Smooth muscle cell (in vitro differentiated cells): ENCODE data around the gene SLC13A2. TPM values are rescaled to one million over a fixed set of nuclear protein-coding genes. Genes with fewer than 3 reads are reported as not detected.

Experiments
- DNase-seq: peaks from one replicate; lab custom pipeline; 2025; ENCODE audit not compliant: unreplicated experiment; lab: John Stamatoyannopoulos, UW
- H2AFZ ChIP-seq: fragments of 200-600 bp; sonication (generic); 2 replicates; pipeline ENCODE4 v1.6.0; 2016; ENCODE audit warnings: antibody characterized with exemption, low read depth, mild to moderate bottlenecking
- H3F3A ChIP-seq: fragments of 200-600 bp; sonication (generic); 2 replicates; pipeline ENCODE4 v1.6.0; 2017; ENCODE audit warnings: antibody characterized with exemption, low read depth
- H3K27ac ChIP-seq: fragments of 200-600 bp; sonication (generic); 2 replicates; pipeline ENCODE4 v1.5.1; 2016; ENCODE audit warnings: low read depth, mild to moderate bottlenecking
- H3K27me3 ChIP-seq: fragments of 200-600 bp; sonication (generic); 2 replicates; pipeline ENCODE4 v1.6.1; 2016; ENCODE audit warnings: low read depth, mild to moderate bottlenecking
- H3K36me3 ChIP-seq: fragments of 200-600 bp; sonication (generic); 2 replicates; pipeline ENCODE4 v1.5.1; 2016; ENCODE audit warnings: low read depth
- H3K4me1 ChIP-seq: fragments of 200-600 bp; sonication (generic); 2 replicates; pipeline ENCODE4 v1.5.1; 2016; ENCODE audit warnings: low read depth
- H3K4me2 ChIP-seq: fragments of 200-600 bp; sonication (generic); 2 replicates; pipeline ENCODE4 v1.6.0; 2016; ENCODE audit warnings: mild to moderate bottlenecking
- H3K4me3 ChIP-seq: fragments of 200-600 bp; sonication (generic); 2 replicates; pipeline ENCODE4 v1.5.1; 2016; ENCODE audit warnings: mild to moderate bottlenecking
- H3K79me2 ChIP-seq: fragments of 200-600 bp; sonication (generic); 2 replicates; pipeline ENCODE4 v1.6.0; 2016; ENCODE audit warnings: low read depth, mild to moderate bottlenecking
- H3K9ac ChIP-seq: fragments of 200-600 bp; sonication (generic); 2 replicates; pipeline ENCODE4 v1.6.0; 2016; ENCODE audit warnings: low read depth
- H3K9me3 ChIP-seq: fragments of 200-600 bp; sonication (generic); replicated peaks from 2 replicates; pipeline ENCODE4 v1.5.1; 2016; ENCODE audit warnings: low read depth
- H4K20me1 ChIP-seq: fragments of 200-600 bp; sonication (generic); 2 replicates; pipeline ENCODE4 v1.6.0; 2016; ENCODE audit warnings: low read depth
- WGBS: methylation state at CpG from one replicate; pipeline ENCODE4 v1.1.7; 2016; ENCODE audit warnings: low lambda C conversion rate; 5-methylcytosine and 5-hydroxymethylcytosine counted together
- polyA plus RNA-seq: library from polyadenylated mRNA; unstranded; fragments of >200 nt; fragmentation: Nextera tagmentation; extraction: Ambion mirVana; gene quantifications from 2 replicates; pipeline ENCODE4 v1.2.1, GENCODE V29; 2016
- total RNA-seq: library from RNA; depleted of rRNA; stranded (reverse); fragments of >200 nt; gene quantifications from 2 replicates; pipeline ENCODE4 v1.2.3, GENCODE V29; 2014
- TF ChIP-seq, protein P1 (sequence below): fragments of 200-600 bp; sonication (generic); IDR thresholded peaks from 2 replicates; pipeline ENCODE4 v1.5.1; 2017; ENCODE audit warnings: borderline replicate concordance, mild to moderate bottlenecking, antibody characterized with exemption; ENCODE audit not compliant: insufficient read depth, poor library complexity, severe bottlenecking

SLC13A2 gene
- total and polyA plus RNA-seq, 2 experiments from 2014 or later: not detected

DNA sequence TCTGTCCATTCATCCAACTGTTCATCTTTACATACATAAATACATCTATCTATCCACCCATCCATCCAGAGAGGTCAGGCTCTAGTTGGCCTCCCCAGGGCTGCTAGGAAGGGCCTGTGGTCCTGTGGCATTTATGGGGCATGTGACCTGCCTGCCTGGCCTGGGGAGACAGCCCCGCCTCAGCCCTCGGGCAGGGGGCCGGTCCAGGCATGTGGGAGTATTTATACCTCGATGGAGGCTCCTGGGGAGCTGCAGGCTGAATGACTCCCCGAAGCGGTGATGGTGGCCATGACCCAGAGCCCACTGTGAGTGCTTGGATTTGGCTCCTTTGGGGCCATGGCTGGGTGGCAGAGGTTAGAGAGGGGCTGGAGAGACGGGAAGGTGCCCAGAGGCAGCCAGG, 40.0 kb downstream of the SLC13A2 start:
- Histone ChIP-seq H3K4me3 (no peak overlapping the region), H3F3A (no peaks in the 10 kb centered on the region), H3K27ac (no peak overlapping the region), H3K4me2 (no peak overlapping the region), H3K9me3 (no peaks in the 10 kb centered on the region), H3K27me3 (peaks cover 7% of the 10 kb centered on the region), H4K20me1 (no peaks in the 10 kb centered on the region), H3K36me3 (no peaks in the 10 kb centered on the region), H3K79me2 (no peaks in the 10 kb centered on the region), H2AFZ (no peak overlapping the region), H3K9ac (no peak overlapping the region), H3K4me1 (no peaks in the 10 kb centered on the region)
- DNase-seq: no peak
- WGBS: 81% methylated on average over 7 of the region's 7 CpGs
- TF ChIP-seq, protein P1, sequence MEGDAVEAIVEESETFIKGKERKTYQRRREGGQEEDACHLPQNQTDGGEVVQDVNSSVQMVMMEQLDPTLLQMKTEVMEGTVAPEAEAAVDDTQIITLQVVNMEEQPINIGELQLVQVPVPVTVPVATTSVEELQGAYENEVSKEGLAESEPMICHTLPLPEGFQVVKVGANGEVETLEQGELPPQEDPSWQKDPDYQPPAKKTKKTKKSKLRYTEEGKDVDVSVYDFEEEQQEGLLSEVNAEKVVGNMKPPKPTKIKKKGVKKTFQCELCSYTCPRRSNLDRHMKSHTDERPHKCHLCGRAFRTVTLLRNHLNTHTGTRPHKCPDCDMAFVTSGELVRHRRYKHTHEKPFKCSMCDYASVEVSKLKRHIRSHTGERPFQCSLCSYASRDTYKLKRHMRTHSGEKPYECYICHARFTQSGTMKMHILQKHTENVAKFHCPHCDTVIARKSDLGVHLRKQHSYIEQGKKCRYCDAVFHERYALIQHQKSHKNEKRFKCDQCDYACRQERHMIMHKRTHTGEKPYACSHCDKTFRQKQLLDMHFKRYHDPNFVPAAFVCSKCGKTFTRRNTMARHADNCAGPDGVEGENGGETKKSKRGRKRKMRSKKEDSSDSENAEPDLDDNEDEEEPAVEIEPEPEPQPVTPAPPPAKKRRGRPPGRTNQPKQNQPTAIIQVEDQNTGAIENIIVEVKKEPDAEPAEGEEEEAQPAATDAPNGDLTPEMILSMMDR: no peak

DNA sequence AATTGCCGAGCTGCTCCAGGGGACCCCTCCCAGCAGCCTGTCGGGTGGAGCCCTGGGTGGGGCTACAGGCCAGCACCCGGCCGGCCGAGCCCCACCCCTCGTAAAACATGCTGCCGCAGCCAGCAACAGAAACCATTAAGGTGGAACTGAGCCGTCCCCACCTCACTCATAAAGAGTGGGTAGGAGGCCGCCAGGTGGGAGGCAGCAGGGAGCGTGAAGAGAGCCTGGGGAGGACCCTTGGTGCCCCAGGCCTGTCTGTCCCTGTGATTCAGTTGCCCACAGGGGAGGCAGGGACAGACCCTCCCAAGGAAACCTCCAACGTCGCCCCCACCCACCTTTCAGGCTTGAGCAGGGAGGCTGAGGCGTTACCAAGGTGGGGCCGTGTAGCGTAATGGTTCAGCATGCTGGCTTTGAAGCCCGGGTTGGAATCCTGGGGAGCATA, 41.1 kb downstream of the SLC13A2 start:
- no peak overlapping the region for H3K27ac ChIP-seq

DNA sequence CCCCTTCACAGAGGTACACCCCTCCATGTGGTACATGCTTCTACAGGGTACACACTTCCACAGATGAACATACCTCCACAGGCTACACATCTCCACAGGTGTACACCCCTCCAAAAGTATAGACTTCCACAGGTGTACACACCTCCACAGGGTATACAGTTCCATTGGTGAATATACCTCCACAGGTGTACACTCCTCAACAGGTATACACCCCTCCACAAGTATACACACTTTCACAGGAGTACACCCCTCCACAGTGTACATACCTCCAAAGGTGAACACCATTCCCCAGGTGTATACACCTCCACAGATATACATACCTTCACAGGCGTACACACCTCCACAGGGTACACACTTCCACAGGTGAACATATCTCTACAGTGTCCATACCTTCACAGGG, 42.1 kb downstream of the SLC13A2 start:
- peaks cover 7% of the 10 kb centered on the region for H3K27me3 ChIP-seq
- no peaks in the 10 kb centered on the region for H4K20me1 ChIP-seq
- no peaks in the 10 kb centered on the region for H3K4me1 ChIP-seq
- H3K9me3 ChIP-seq: no peaks in the 10 kb centered on the region
- no peak for DNase-seq
- H3K79me2 ChIP-seq: no peaks in the 10 kb centered on the region
- H3K4me3 ChIP-seq: no peak overlapping the region
- H2AFZ ChIP-seq: no peak overlapping the region
- no peaks in the 10 kb centered on the region for H3F3A ChIP-seq
- no peak overlapping the region for H3K9ac ChIP-seq
- H3K4me2 ChIP-seq: no peak overlapping the region
- H3K36me3 ChIP-seq: no peaks in the 10 kb centered on the region
- 100% methylated on average over 1 of the region's 1 CpG for WGBS
- H3K27ac ChIP-seq: no peak overlapping the region
- TF ChIP-seq, protein P1: no peak

More for the DNA sequence above, 41.1 kb downstream of the SLC13A2 start:
- no peak for DNase-seq
- TF ChIP-seq, protein P1: no peak
- H3K79me2 ChIP-seq: no peaks in the 10 kb centered on the region
- H3K4me1 ChIP-seq: no peaks in the 10 kb centered on the region
- H4K20me1 ChIP-seq: no peaks in the 10 kb centered on the region
- no peak overlapping the region for H2AFZ ChIP-seq
- H3K4me2 ChIP-seq: no peak overlapping the region
- H3K27me3 ChIP-seq: peaks cover 7% of the 10 kb centered on the region
- no peak overlapping the region for H3K9ac ChIP-seq
- no peak overlapping the region for H3K4me3 ChIP-seq
- 73% methylated on average over 16 of the region's 16 CpGs for WGBS
- no peaks in the 10 kb centered on the region for H3K9me3 ChIP-seq
- H3F3A ChIP-seq: no peaks in the 10 kb centered on the region
- no peaks in the 10 kb centered on the region for H3K36me3 ChIP-seq

DNA sequence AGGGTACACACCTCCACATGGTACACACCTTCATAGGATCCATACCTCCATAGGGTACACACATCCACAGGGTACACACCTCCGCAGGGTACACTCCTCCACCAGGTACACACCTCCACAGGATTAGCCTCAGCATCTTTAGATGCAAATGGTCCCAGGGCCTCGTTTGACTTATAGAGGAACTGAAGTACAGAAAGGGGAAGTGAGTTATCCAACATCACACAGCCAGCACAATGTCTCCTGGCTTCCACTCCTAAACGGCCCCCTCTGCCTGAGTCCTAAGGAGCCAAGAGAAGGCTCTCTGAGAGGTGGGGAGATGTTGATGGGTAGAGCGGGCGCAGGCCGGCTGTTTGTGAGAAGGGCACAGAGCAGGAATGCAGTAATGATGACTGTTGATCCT, 44.7 kb downstream of the SLC13A2 start:
- no peak overlapping the region for H3K4me2 ChIP-seq
- no peaks in the 10 kb centered on the region for H3K9me3 ChIP-seq
- H3K4me3 ChIP-seq: no peak overlapping the region
- no peaks in the 10 kb centered on the region for H3K4me1 ChIP-seq
- H3K9ac ChIP-seq: no peak overlapping the region
- H3K27ac ChIP-seq: no peak overlapping the region
- H3K36me3 ChIP-seq: no peaks in the 10 kb centered on the region
- H3F3A ChIP-seq: no peaks in the 10 kb centered on the region
- no peak for DNase-seq
- H4K20me1 ChIP-seq: no peaks in the 10 kb centered on the region
- H3K27me3 ChIP-seq: peaks cover 3% of the 10 kb centered on the region
- no peaks in the 10 kb centered on the region for H3K79me2 ChIP-seq
- WGBS: 84% methylated on average over 6 of the region's 6 CpGs
- TF ChIP-seq, protein P1: no peak
- no peak overlapping the region for H2AFZ ChIP-seq
